H1 (cell line): Measurements from ENCODE around the gene PGK1. TPM values are rescaled to one million over a fixed set of nuclear protein-coding genes. Genes with fewer than 3 reads are reported as not detected.

Source experiments
- CTCF ChIA-PET: fragments of 300-600 bp; sonication (Branson Sonifier 250); formaldehyde crosslinking; loops from one replicate; lab custom pipeline; 2021; ENCODE audit not compliant: partially characterized antibody; lab: Charles Lee
- POLR2A ChIA-PET: fragments of 300-600 bp; sonication (Branson Sonifier 250); formaldehyde crosslinking; loops from one replicate; lab custom pipeline; 2021; ENCODE audit warnings: inconsistent platforms; ENCODE audit not compliant: partially characterized antibody; lab: Charles Lee
- DNase-seq, 2 experiments: peaks; one replicate each; pipeline versions ENCODE4 v3.0.0 to v3.0.0-alpha.2; 2010 to 2022; ENCODE audit warnings: low spot score in 2 of 2, low read depth in 1 of 2, mixed read lengths in 1 of 2
- FAIRE-seq: peaks from 2 replicates; lab custom pipeline; 2011; peaks lifted over from hg19 to GRCh38; lab: Jason Lieb, UNC
- H2AFZ ChIP-seq: 2 replicates; pipeline ENCODE4 v1.8.1; 2012; ENCODE audit warnings: low read length, inconsistent platforms
- H2AK5ac ChIP-seq: 2 replicates; pipeline ENCODE4 v1.6.1; 2013; ENCODE audit warnings: low read depth, low read length
- H2BK120ac ChIP-seq: replicated peaks from 2 replicates; pipeline ENCODE3; 2013; ENCODE audit warnings: low read depth, low read length, inconsistent platforms
- H2BK12ac ChIP-seq: 2 replicates; pipeline ENCODE4 v1.6.1; 2013; ENCODE audit warnings: low read depth, low read length
- H2BK15ac ChIP-seq: 2 replicates; pipeline ENCODE4 v1.6.1; 2013; ENCODE audit warnings: low read length
- H2BK20ac ChIP-seq: 2 replicates; pipeline ENCODE4 v1.6.1; 2013; ENCODE audit warnings: low read length
- H2BK5ac ChIP-seq: 2 replicates; pipeline ENCODE4 v1.6.1; 2013; ENCODE audit warnings: low read depth, low read length
- H3K14ac ChIP-seq: 2 replicates; pipeline ENCODE4 v1.6.1; 2013; ENCODE audit warnings: inconsistent platforms; ENCODE audit not compliant: insufficient read length
- H3K18ac ChIP-seq: 2 replicates; pipeline ENCODE4 v1.6.1; 2013; ENCODE audit warnings: low read length; ENCODE audit errors: extremely low read depth
- H3K23ac ChIP-seq: 2 replicates; pipeline ENCODE4 v1.6.1; 2013; ENCODE audit warnings: inconsistent platforms; ENCODE audit not compliant: insufficient read length
- H3K23me2 ChIP-seq: 2 replicates; pipeline ENCODE4 v1.6.1; 2013; ENCODE audit warnings: low read depth, low read length
- H3K27ac ChIP-seq: 2 replicates; pipeline ENCODE4 v1.6.1; 2011; ENCODE audit warnings: low read depth, low read length, inconsistent platforms
- H3K27me3 ChIP-seq, 4 experiments: replicated peaks in 1 of 4; 1 replicate in 1 of 4; 2 replicates in 3 of 4; pipeline versions ENCODE4 v1.6.1 to v1.8.1; 2011 to 2013; ENCODE audit warnings: low read length in 3 of 4, mild to moderate bottlenecking in 3 of 4, inconsistent platforms in 2 of 4, mixed read lengths in 2 of 4, moderate library complexity in 1 of 4; ENCODE audit not compliant: control insufficient read depth in 3 of 4, insufficient read depth in 3 of 4; ENCODE audit errors: extremely low read depth in 1 of 4
- H3K36me3 ChIP-seq, 4 experiments: 2 replicates each; pipeline versions ENCODE4 v1.6.1 to v1.8.1; 2011 to 2013; ENCODE audit warnings: mild to moderate bottlenecking in 4 of 4, low read length in 3 of 4, moderate library complexity in 2 of 4, control low read depth in 1 of 4, inconsistent platforms in 1 of 4; ENCODE audit not compliant: insufficient read depth in 4 of 4, control insufficient read depth in 2 of 4
- H3K4ac ChIP-seq: replicated peaks from 2 replicates; pipeline ENCODE3; 2013; ENCODE audit warnings: low read length, low read depth, mixed read lengths, inconsistent platforms; ENCODE audit not compliant: insufficient read length
- H3K4me1 ChIP-seq, 4 experiments: replicated peaks in 1 of 4; 1 replicate in 1 of 4; 2 replicates in 3 of 4; pipeline versions ENCODE4 v1.6.1 to v1.8.1; 2011 to 2013; ENCODE audit warnings: low read length in 3 of 4, inconsistent platforms in 2 of 4, mixed read lengths in 1 of 4; ENCODE audit not compliant: insufficient read depth in 4 of 4, control insufficient read depth in 3 of 4
- H3K4me2 ChIP-seq, 2 experiments: 2 replicates each; pipeline versions ENCODE4 v1.6.1 to v1.8.1; 2011 to 2013; ENCODE audit warnings: low read depth in 2 of 2, low read length in 2 of 2, control low read depth in 1 of 2, inconsistent platforms in 1 of 2, mild to moderate bottlenecking in 1 of 2; ENCODE audit not compliant: insufficient read depth in 1 of 2
- H3K4me3 ChIP-seq, 4 experiments: fragments of 200-600, 300-600 bp in 1 of 4; sonication (generic), shearing (Covaris generic), sonication (Bioruptor Twin) in 1 of 4; 2 replicates each; pipeline versions ENCODE4 v1.5.1 to v1.8.1; 2011 to 2016; ENCODE audit warnings: low read length in 4 of 4, low read depth in 3 of 4, control low read depth in 2 of 4, inconsistent platforms in 2 of 4, mild to moderate bottlenecking in 2 of 4, mixed read lengths in 1 of 4, moderate library complexity in 1 of 4; ENCODE audit not compliant: insufficient read depth in 2 of 4; ENCODE audit errors: extremely low read depth in 1 of 4
- H3K56ac ChIP-seq: replicated peaks from 2 replicates; pipeline ENCODE3; 2013; ENCODE audit warnings: low read depth, mild to moderate bottlenecking, mixed read lengths, low read length, inconsistent platforms; ENCODE audit not compliant: insufficient read length
- H3K79me1 ChIP-seq: 2 replicates; pipeline ENCODE4 v1.6.1; 2013; ENCODE audit warnings: low read depth, low read length, control low read depth
- H3K79me2 ChIP-seq, 2 experiments: 2 replicates each; pipeline versions ENCODE4 v1.6.1 to v1.8.1; 2012 to 2013; ENCODE audit warnings: low read length in 2 of 2, mild to moderate bottlenecking in 2 of 2, inconsistent platforms in 1 of 2; ENCODE audit not compliant: insufficient read depth in 2 of 2, control insufficient read depth in 1 of 2
- H3K9ac ChIP-seq, 4 experiments: replicated peaks in 1 of 4; 1 replicate in 1 of 4; 2 replicates in 3 of 4; pipeline versions ENCODE4 v1.6.1 to v1.8.1; 2011 to 2013; ENCODE audit warnings: low read depth in 3 of 4, low read length in 3 of 4, control low read depth in 2 of 4, mild to moderate bottlenecking in 2 of 4, moderate library complexity in 2 of 4, inconsistent platforms in 1 of 4; ENCODE audit errors: extremely low read depth in 1 of 4
- H3K9me3 ChIP-seq, 2 experiments: 2 replicates each; pipeline versions ENCODE4 v1.6.1 to v1.8.1; 2012 to 2013; ENCODE audit warnings: mild to moderate bottlenecking in 2 of 2, moderate library complexity in 2 of 2, control low read depth in 1 of 2, inconsistent platforms in 1 of 2, low read depth in 1 of 2, low read length in 1 of 2, mixed read lengths in 1 of 2; ENCODE audit not compliant: insufficient read depth in 2 of 2
- H4K20me1 ChIP-seq, 2 experiments: replicated peaks in 1 of 2; 2 replicates each; pipeline versions ENCODE3 to v1.8.1; 2011 to 2013; ENCODE audit warnings: inconsistent platforms in 2 of 2, low read length in 2 of 2, mild to moderate bottlenecking in 1 of 2; ENCODE audit not compliant: insufficient read depth in 2 of 2, control insufficient read depth in 1 of 2
- H4K5ac ChIP-seq: 2 replicates; pipeline ENCODE4 v1.6.1; 2013; ENCODE audit warnings: low read length, low read depth, mixed read lengths, inconsistent platforms; ENCODE audit not compliant: insufficient read length
- H4K8ac ChIP-seq: 2 replicates; pipeline ENCODE4 v1.8.0; 2013; ENCODE audit warnings: mild to moderate bottlenecking, moderate library complexity, low read length, inconsistent platforms; ENCODE audit not compliant: insufficient read depth; ENCODE audit errors: extremely low read depth
- H4K91ac ChIP-seq: replicated peaks from 2 replicates; pipeline ENCODE3; 2013; ENCODE audit warnings: low read length, mixed read lengths, inconsistent platforms; ENCODE audit not compliant: insufficient read length
- ASH2L ChIP-seq: fragments of 200-600, 300-600 bp; sonication (generic); IDR thresholded peaks from one replicate; pipeline ENCODE4 v1.7.1; 2017; ENCODE audit warnings: low read length
- GABPA ChIP-seq: IDR thresholded peaks from 2 replicates; pipeline ENCODE4 v1.6.1; 2011; ENCODE audit warnings: mild to moderate bottlenecking, low read length, moderate library complexity, borderline replicate concordance; ENCODE audit not compliant: insufficient read depth
- JUND ChIP-seq: IDR thresholded peaks from 2 replicates; pipeline ENCODE4 v1.6.1; 2011; ENCODE audit warnings: mild to moderate bottlenecking, improper control_type of control experiment, low read length
- POLR2AphosphoS5 ChIP-seq: IDR thresholded peaks from 2 replicates; pipeline ENCODE4 v1.6.1; 2011; ENCODE audit warnings: low read depth, low read length
- SAP30 ChIP-seq: fragments of 300-600 bp; sonication (generic); IDR thresholded peaks from 2 replicates; pipeline ENCODE4 v1.7.1; 2012; ENCODE audit warnings: low read length, moderate library complexity, mild to moderate bottlenecking, inconsistent platforms; ENCODE audit not compliant: insufficient read depth, insufficient replicate concordance
- SP1 ChIP-seq: IDR thresholded peaks from 2 replicates; pipeline ENCODE4 v1.6.1; 2011; ENCODE audit warnings: low read depth, low read length
- TCF12 ChIP-seq: IDR thresholded peaks from 2 replicates; pipeline ENCODE4 v1.6.1; 2011; ENCODE audit warnings: low read depth, mild to moderate bottlenecking, low read length
- WGBS, 2 experiments: shearing (Covaris generic) in 1 of 2; methylation state at CpG; one replicate each; pipeline versions ENCODE4 v1.1.6 to v1.1.7; 2013 to 2015; ENCODE audit warnings: low lambda C conversion rate in 2 of 2, mixed read lengths in 2 of 2, inconsistent platforms in 1 of 2, low coverage in 1 of 2, missing lambda C conversion rate in 1 of 2; ENCODE audit not compliant: insufficient replicate concordance in 2 of 2, insufficient coverage in 1 of 2, insufficient read length in 1 of 2; ENCODE audit errors: extremely low coverage in 1 of 2, missing lambda C conversion rate in 1 of 2; 5-methylcytosine and 5-hydroxymethylcytosine counted together
- polyA plus RNA-seq, 7 experiments: library from polyadenylated mRNA; depleted of rRNA in 3 of 7; stranded (reverse) in 5 of 7; unstranded in 2 of 7; fragments of >200 nt in 5 of 7; fragments of 200-250 nt in 2 of 7; gene quantifications; 1 replicate in 5 of 7; 2 replicates in 1 of 7; 4 replicates in 1 of 7; pipeline versions ENCODE4 v1.2.1 to v1.2.3, GENCODE V29; 2011 to 2013; ENCODE audit warnings: missing spikeins in 2 of 7, mixed read lengths in 2 of 7
- total RNA-seq: library from RNA; stranded (reverse); fragmentation: NEBNext Ultra II Directional; extraction: Animal tissue kit (Norgen Biotek cat#: 25700); gene quantifications from 2 replicates; pipeline ENCODE4 v1.2.1, GENCODE V29; 2021

PGK1 gene
- total and polyA plus RNA-seq, 2 of the 8 experiments (the other 6 are each of a cell fraction or from before 2014, with no cell fraction given), result 328 to 427 TPM

DNA sequence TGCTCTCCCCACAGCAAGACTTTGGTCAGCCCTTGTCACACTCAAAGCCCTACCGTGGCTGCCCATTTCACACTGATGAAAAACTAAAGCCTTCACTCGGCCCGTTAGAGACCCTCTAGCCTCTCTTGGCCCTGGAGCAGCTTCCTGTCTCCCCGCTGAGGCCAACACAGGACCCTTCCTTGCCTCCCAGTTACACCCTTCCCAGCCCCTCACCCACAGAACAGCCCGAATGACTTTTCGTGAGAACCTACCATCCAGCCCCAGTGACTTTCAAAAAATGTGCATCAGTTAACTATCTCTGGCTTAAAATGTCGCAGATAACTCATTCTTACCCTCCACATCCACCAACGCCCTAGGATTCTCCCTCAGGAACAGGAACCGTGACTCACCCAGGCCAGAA is 36.2 kb downstream of the PGK1 start:
- Histone ChIP-seq H4K20me1 (no peaks in the 10 kb centered on the region), H3K23me2 (no peaks in the 10 kb centered on the region), H3K9me3 (no peaks in the 10 kb centered on the region), H2BK5ac (no peak overlapping the region), H2AK5ac (no peak overlapping the region), H3K23ac (no peak overlapping the region), H3K4me3 (peak overlapping the region in 1 of 4 experiments; percentile 92; a peak in 2 of 8 replicates), H2BK12ac (0 out of 2 replicates have a peak overlapping the region, but pooled peaks have one; percentile 29), H2BK15ac (0 out of 2 replicates have a peak overlapping the region, but pooled peaks have one; percentile 46), H3K14ac (no peak overlapping the region), H3K4ac (no peak overlapping the region), H3K4me2 (no peak overlapping the region), H2AFZ (peak overlapping the region; percentile 22; the same call in 1 of the 2 replicates), H4K91ac (no peak overlapping the region), H3K79me2 (no peaks in the 10 kb centered on the region), H2BK20ac (no peak overlapping the region), H3K4me1 (no peaks in the 10 kb centered on the region), H3K79me1 (no peaks in the 10 kb centered on the region), H3K18ac (no peak overlapping the region), H4K8ac (no peak overlapping the region), H3K9ac (no peak overlapping the region), H3K27ac (no peak overlapping the region), H4K5ac (no peak overlapping the region), H2BK120ac (no peak overlapping the region), H3K27me3 (no peaks in the 10 kb centered on the region), H3K56ac (no peak overlapping the region), H3K36me3 (no peaks in the 10 kb centered on the region; a peak in 1 of 8 replicates)
- 89% methylated on average over 8 of the region's 9 CpGs; no CpG with 5 or more reads in 1 of the 2 experiments for WGBS, 2 experiments
- DNase-seq (no peak), FAIRE-seq (no peak)
- ChIA-PET POLR2A (interaction anchor here (0.9 to 3.1 kb wide), 2 partner anchors 10 to 26 kb away, joined by 3 to 24 read pairs; no protein-coding TSS in a partner anchor), CTCF (no interaction called here)
- TF ChIP-seq SAP30, result no peak
- no peak for TF ChIP-seq TCF12
- TF ChIP-seq ASH2L, result no peak
- no peak for TF ChIP-seq POLR2AphosphoS5
- TF ChIP-seq JUND, result no peak
- TF ChIP-seq SP1, result no peak
- TF ChIP-seq GABPA, result no peak
